ENCODE data around the gene CPNE9. TPM values are rescaled to one million over a fixed set of nuclear protein-coding genes. Genes with fewer than 3 reads are reported as not detected.
"Not testable (repeated sequence)": the region's sequence is repeated elsewhere in the genome, so short reads cannot be mapped to it uniquely, and the experiment has no call there.

Gene CPNE9
- total RNA-seq, 1 donor = not detected

- peak overlapping the region; percentile 76 for H3K4me3 ChIP-seq (ENCODE audit: low read depth, low read length)
- DNase-seq (ENCODE audit: low read depth) = no peak
- TF ChIP-seq CTCF (IDR thresholded peaks at IDR 0.05; ENCODE audit: insufficient read depth, low read length) = no peak
These were observed 65.4 kb downstream of the CPNE9 start for GRCh38 chr3:9769012-9769411.

GRCh38 chr3:9769426-9770275 lies 66.0 kb downstream of the CPNE9 start, which contains the start of gene CAMK1:
Gene CAMK1 (minus strand): TSS chr3:9769947. CDS start chr3:9767749, 2,198 bp downstream.
- TF ChIP-seq CTCF (IDR thresholded peaks at IDR 0.05; ENCODE audit: insufficient read depth, low read length) = no peak
- peak; percentile 50 for DNase-seq (ENCODE audit: low read depth)
- peak within 1 kb of the TSS; percentile 76 for H3K4me3 ChIP-seq (ENCODE audit: low read depth, low read length)

GRCh38 chr3:9770276-9770812 lies 66.7 kb downstream of the CPNE9 start:
- DNase-seq (ENCODE audit: low read depth) = peak; percentile 69
- no peak for TF ChIP-seq CTCF (IDR thresholded peaks at IDR 0.05; ENCODE audit: insufficient read depth, low read length)
- peak overlapping the region; percentile 76 for H3K4me3 ChIP-seq (ENCODE audit: low read depth, low read length)

- not testable (repeated sequence) for H3K4me3 ChIP-seq (ENCODE audit: low read depth, low read length)
These were observed 67.4 kb downstream of the CPNE9 start for GRCh38 chr3:9771007-9771406.

GRCh38 chr3:9776896-9777693 lies 73.5 kb downstream of the CPNE9 start:
- H3K4me3 ChIP-seq (ENCODE audit: low read depth, low read length) = no peak overlapping the region
- DNase-seq (ENCODE audit: low read depth) = no peak

More at GRCh38 chr3:9771007-9771406, 67.4 kb downstream of the CPNE9 start:
- DNase-seq (ENCODE audit: low read depth) = not testable (repeated sequence)

GRCh38 chr3:9777694-9778021 lies 74.0 kb downstream of the CPNE9 start:
- no peak overlapping the region for H3K4me3 ChIP-seq (ENCODE audit: low read depth, low read length)
- TF ChIP-seq CTCF (IDR thresholded peaks at IDR 0.05; ENCODE audit: insufficient read depth, low read length) = no peak
- DNase-seq (ENCODE audit: low read depth) = no peak

More at GRCh38 chr3:9776896-9777693, 73.5 kb downstream of the CPNE9 start:
- no peak for TF ChIP-seq CTCF (IDR thresholded peaks at IDR 0.05; ENCODE audit: insufficient read depth, low read length)

Measured in fibroblast of the aortic adventitia (primary cell).